NCI-H1417 treated with DMSO at 0.1 percent for 48 hours (cell line): ENCODE measurements around the gene RREB1.

Experiments used
- DNase-seq: peaks from one replicate; lab custom pipeline; 2025; lab: John Stamatoyannopoulos, UW

Gene RREB1

DNA sequence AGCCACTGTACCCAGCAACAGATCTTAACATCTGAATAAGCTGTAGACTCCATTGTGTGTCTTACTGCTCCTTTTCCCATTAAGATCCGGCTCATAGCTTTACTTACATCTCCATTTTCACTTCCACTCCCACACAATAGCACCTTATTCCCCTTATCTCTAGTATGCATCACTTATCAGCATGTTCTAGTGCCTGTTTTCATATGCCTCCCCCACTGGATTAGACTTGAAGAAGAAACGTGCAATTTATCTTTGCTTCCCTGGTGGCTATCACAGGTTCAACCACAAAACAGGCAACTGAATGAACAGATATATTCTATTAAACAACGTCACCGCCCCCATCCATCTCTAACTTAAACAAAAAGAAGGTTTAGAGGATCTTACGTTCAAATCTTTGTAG, 193.2 kb downstream of the RREB1 start:
- DNase-seq: no peak
